H9 (cell line): ENCODE results near the gene NPBWR2. TPM values are rescaled to one million over a fixed set of nuclear protein-coding genes. Genes with fewer than 3 reads are reported as not detected.

Source experiments
- DNase-seq: peaks from one replicate; pipeline ENCODE4 v3.0.0-alpha.2; 2017
- H2AFZ ChIP-seq: one replicate; pipeline ENCODE4 v1.6.1; 2013; ENCODE audit warnings: mild to moderate bottlenecking, low read length, control low read depth, moderate library complexity
- H2AK5ac ChIP-seq: 2 replicates; pipeline ENCODE4 v1.6.1; 2013; ENCODE audit warnings: low read length, control low read depth, mixed read lengths; ENCODE audit not compliant: insufficient read length
- H2BK120ac ChIP-seq: one replicate; pipeline ENCODE4 v1.6.1; 2013; ENCODE audit warnings: low read depth, mild to moderate bottlenecking, low read length, control low read depth, inconsistent platforms; ENCODE audit not compliant: poor library complexity, severe bottlenecking
- H2BK12ac ChIP-seq: 2 replicates; pipeline ENCODE4 v1.6.1; 2013; ENCODE audit warnings: low read length, control low read depth, mixed read lengths, low read depth; ENCODE audit not compliant: insufficient read length
- H2BK15ac ChIP-seq: 2 replicates; pipeline ENCODE4 v1.6.1; 2013; ENCODE audit warnings: low read depth, low read length, control low read depth
- H2BK20ac ChIP-seq: one replicate; pipeline ENCODE4 v1.6.1; 2013; ENCODE audit warnings: low read depth, mild to moderate bottlenecking, low read length, control low read depth, inconsistent platforms; ENCODE audit not compliant: poor library complexity, severe bottlenecking
- H2BK5ac ChIP-seq: 2 replicates; pipeline ENCODE4 v1.6.1; 2013; ENCODE audit warnings: low read length, control low read depth, mixed read lengths; ENCODE audit not compliant: insufficient read length
- H3K14ac ChIP-seq: 2 replicates; pipeline ENCODE4 v1.6.1; 2013; ENCODE audit warnings: low read length, control low read depth; ENCODE audit not compliant: insufficient read depth
- H3K18ac ChIP-seq: 2 replicates; pipeline ENCODE4 v1.6.1; 2013; ENCODE audit warnings: low read depth, mild to moderate bottlenecking, mixed read lengths, low read length, control low read depth; ENCODE audit not compliant: insufficient read length
- H3K23ac ChIP-seq: 2 replicates; pipeline ENCODE4 v1.6.1; 2013; ENCODE audit warnings: low read length, control low read depth, mixed read lengths, low read depth; ENCODE audit not compliant: insufficient read length
- H3K23me2 ChIP-seq: 2 replicates; pipeline ENCODE4 v1.6.1; 2013; ENCODE audit warnings: low read depth, mild to moderate bottlenecking, mixed read lengths, low read length, control low read depth; ENCODE audit not compliant: insufficient read length, poor library complexity, severe bottlenecking
- H3K27ac ChIP-seq: 2 replicates; pipeline ENCODE4 v1.5.1; 2013; ENCODE audit warnings: low read length, control low read depth, mixed read lengths, low read depth; ENCODE audit not compliant: insufficient read length
- H3K27me3 ChIP-seq: 2 replicates; pipeline ENCODE4 v1.6.1; 2013; ENCODE audit warnings: low read length, control low read depth, inconsistent platforms; ENCODE audit not compliant: insufficient read depth
- H3K4ac ChIP-seq: 2 replicates; pipeline ENCODE4 v1.6.1; 2013; ENCODE audit warnings: low read depth, mild to moderate bottlenecking, control low read depth, inconsistent platforms, low read length, moderate library complexity
- H3K4me1 ChIP-seq: 2 replicates; pipeline ENCODE4 v1.6.1; 2013; ENCODE audit warnings: low read length, control low read depth, inconsistent platforms; ENCODE audit not compliant: insufficient read depth
- H3K4me2 ChIP-seq: 2 replicates; pipeline ENCODE4 v1.6.1; 2013; ENCODE audit warnings: low read length, control low read depth, mixed read lengths; ENCODE audit not compliant: insufficient read length, insufficient read depth
- H3K56ac ChIP-seq: 2 replicates; pipeline ENCODE4 v1.6.1; 2013; ENCODE audit warnings: low read depth, mild to moderate bottlenecking, mixed read lengths, low read length, control low read depth; ENCODE audit not compliant: insufficient read length
- H3K79me1 ChIP-seq: 2 replicates; pipeline ENCODE4 v1.6.1; 2013; ENCODE audit warnings: low read depth, mild to moderate bottlenecking, moderate library complexity, low read length, control low read depth, inconsistent platforms; ENCODE audit not compliant: insufficient read depth, poor library complexity, severe bottlenecking
- H3K79me2 ChIP-seq: 2 replicates; pipeline ENCODE4 v1.6.1; 2013; ENCODE audit warnings: low read length, control low read depth, inconsistent platforms; ENCODE audit not compliant: insufficient read depth
- H3K9ac ChIP-seq: 2 replicates; pipeline ENCODE4 v1.6.1; 2013; ENCODE audit warnings: low read length, control low read depth, mixed read lengths; ENCODE audit not compliant: insufficient read length; ENCODE audit errors: extremely low read depth
- H3K9me3 ChIP-seq: one replicate; pipeline ENCODE4 v1.6.1; 2013; ENCODE audit warnings: low read depth, low read length, inconsistent platforms; ENCODE audit not compliant: control insufficient read depth
- H3T11ph ChIP-seq: one replicate; pipeline ENCODE4 v1.6.1; 2013; ENCODE audit warnings: mild to moderate bottlenecking, low read length, control low read depth, inconsistent platforms
- H4K20me1 ChIP-seq: one replicate; pipeline ENCODE4 v1.6.1; 2013; ENCODE audit not compliant: control insufficient read depth, insufficient read length, insufficient read depth
- H4K5ac ChIP-seq: 2 replicates; pipeline ENCODE4 v1.6.1; 2013; ENCODE audit warnings: low read depth, mild to moderate bottlenecking, mixed read lengths, low read length, control low read depth; ENCODE audit not compliant: insufficient read length
- H4K8ac ChIP-seq: replicated peaks from 2 replicates; pipeline ENCODE4 v1.6.1; 2013; ENCODE audit warnings: low read length, control low read depth, mixed read lengths, low read depth; ENCODE audit not compliant: insufficient read length
- H4K91ac ChIP-seq: 2 replicates; pipeline ENCODE4 v1.6.1; 2013; ENCODE audit warnings: low read depth, mild to moderate bottlenecking, moderate library complexity, mixed read lengths, low read length, control low read depth; ENCODE audit not compliant: insufficient read length
- H3K27ac Mint-ChIP-seq, 3 experiments: 2 replicates in 2 of 3; 3 replicates in 1 of 3; pipeline ENCODE4 v1.8.0; 2020 to 2021; ENCODE audit warnings: mixed read lengths in 3 of 3, mild to moderate bottlenecking in 1 of 3, moderate library complexity in 1 of 3
- H3K27me3 Mint-ChIP-seq: 2 replicates; pipeline ENCODE4 v1.8.0; 2021; ENCODE audit warnings: low read depth, mild to moderate bottlenecking, moderate library complexity, mixed read lengths
- H3K36me3 Mint-ChIP-seq, 3 experiments: 2 replicates in 2 of 3; 3 replicates in 1 of 3; pipeline ENCODE4 v1.8.0; 2020 to 2021; ENCODE audit warnings: low read depth in 3 of 3, mixed read lengths in 3 of 3; ENCODE audit not compliant: insufficient read depth in 1 of 3
- H3K4me1 Mint-ChIP-seq, 2 experiments: 2 replicates each; pipeline ENCODE4 v1.8.0; 2020; ENCODE audit warnings: mixed read lengths in 2 of 2
- H3K4me3 Mint-ChIP-seq, 2 experiments: 2 replicates in 1 of 2; 3 replicates in 1 of 2; pipeline ENCODE4 v1.8.0; 2020 to 2021; ENCODE audit warnings: mild to moderate bottlenecking in 2 of 2, mixed read lengths in 2 of 2, moderate library complexity in 1 of 2
- H3K9me3 Mint-ChIP-seq, 2 experiments: 2 replicates in 1 of 2; 3 replicates in 1 of 2; pipeline ENCODE4 v1.8.0; 2020; ENCODE audit warnings: mild to moderate bottlenecking in 2 of 2, mixed read lengths in 2 of 2, moderate library complexity in 1 of 2
- CTCF ChIP-seq: fragments of 200-600 bp; sonication (generic); conservative IDR thresholded peaks from 3 replicates; pipeline ENCODE4 v1.8.0; 2021; ENCODE audit warnings: antibody characterized with exemption, mild to moderate bottlenecking
- WGBS: extraction: QIAGEN DNeasy Blood & Tissue Kit; methylation state at CpG from one replicate; pipeline ENCODE4 v1.1.7; 2013; ENCODE audit warnings: missing lambda C conversion rate, low lambda C conversion rate, mixed read lengths; ENCODE audit not compliant: insufficient read length; ENCODE audit errors: extremely low coverage; 5-methylcytosine and 5-hydroxymethylcytosine counted together
- total RNA-seq: library from RNA; stranded (reverse); gene quantifications from 2 replicates; pipeline ENCODE4 v1.2.1, GENCODE V29; 2021

NPBWR2 gene
- total RNA-seq, 1 experiment from 2014 or later, result not detected

GRCh38 chr20:64074184-64074789, 33.1 kb downstream of the NPBWR2 start:
- H2AFZ ChIP-seq, result no peak overlapping the region
- H2BK20ac ChIP-seq, result no peak overlapping the region
- no peak overlapping the region for H2BK5ac ChIP-seq
- no peaks in the 10 kb centered on the region for H3K79me2 ChIP-seq
- no peak overlapping the region for H3K27ac Mint-ChIP-seq
- no peak overlapping the region; the same call in 1 of the 2 replicates for H3K14ac ChIP-seq
- H2BK15ac ChIP-seq, result no peak overlapping the region
- H4K8ac ChIP-seq, result no peak overlapping the region
- H4K5ac ChIP-seq, result no peak overlapping the region
- H3K4me1 ChIP-seq, result no peaks in the 10 kb centered on the region; the same call in 1 of the 2 replicates
- no peak overlapping the region for H3K56ac ChIP-seq
- no peak overlapping the region for H3K4ac ChIP-seq
- no peak for TF ChIP-seq CTCF
- no peaks in the 10 kb centered on the region for H3K9me3 ChIP-seq
- H3K4me3 Mint-ChIP-seq, result no peak overlapping the region
- DNase-seq, result no peak
- H3K79me1 ChIP-seq, result no peaks in the 10 kb centered on the region
- H3K27me3 Mint-ChIP-seq, result no peaks in the 10 kb centered on the region
- H3K23ac ChIP-seq, result no peak overlapping the region
- no peak overlapping the region for H2BK120ac ChIP-seq
- H2BK12ac ChIP-seq, result no peak overlapping the region
- no peak overlapping the region for H3T11ph ChIP-seq
- H3K18ac ChIP-seq, result no peak overlapping the region
- H3K36me3 Mint-ChIP-seq, result no peaks in the 10 kb centered on the region; a peak in 2 of 7 replicates
- H3K4me1 Mint-ChIP-seq, result peaks cover 9 to 12% of the 10 kb centered on the region in 2 experiments
- no peak overlapping the region for H3K27ac ChIP-seq
- no peak overlapping the region for H3K9ac ChIP-seq
- H3K27me3 ChIP-seq, result no peaks in the 10 kb centered on the region
- no peak overlapping the region for H3K4me2 ChIP-seq
- H4K91ac ChIP-seq, result no peak overlapping the region
- no peak overlapping the region for H2AK5ac ChIP-seq
- no peaks in the 10 kb centered on the region for H3K9me3 Mint-ChIP-seq
- peaks cover 3% of the 10 kb centered on the region for H3K23me2 ChIP-seq
- no peaks in the 10 kb centered on the region for H4K20me1 ChIP-seq
- no CpG with 5 or more reads among the region's 28 CpGs for WGBS
